ENCODE results near the gene CACNA2D3. TPM values are rescaled to one million over a fixed set of nuclear protein-coding genes. Genes with fewer than 3 reads are reported as not detected.
A peak's percentile ranks its signal among the peaks of the same experiment; 100 is the strongest.

The CACNA2D3 gene
- total and polyA plus RNA-seq, 2 experiments from 2014 or later = 0.30 to 0.43 TPM

DNA sequence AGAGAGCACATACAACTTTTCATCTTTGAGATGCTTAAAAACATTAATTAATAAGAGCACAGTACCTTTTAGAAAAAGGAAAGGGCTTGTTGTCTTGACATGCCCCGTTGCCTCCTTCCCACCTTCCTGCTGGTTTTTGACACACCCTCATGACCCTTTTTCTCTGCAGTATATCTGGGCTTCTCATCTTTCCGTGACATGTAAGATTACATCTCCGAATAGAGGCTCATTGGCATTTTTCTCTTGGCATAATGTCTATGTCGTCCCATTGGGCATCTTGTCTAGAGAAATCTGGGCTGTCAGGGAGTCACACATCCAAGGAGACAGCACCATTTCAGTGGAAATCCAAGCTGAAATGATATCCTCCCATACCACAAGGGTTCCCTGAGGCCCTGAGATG, 741.4 kb downstream of the CACNA2D3 start:
- Histone ChIP-seq H3K9me3 (ENCODE audit: low read depth) (no peaks in the 10 kb centered on the region), H3K27ac (peak overlapping the region; percentile 60), H3K9me2 (ENCODE audit: insufficient read depth) (no peaks in the 10 kb centered on the region), H3K9ac (peak overlapping the region; percentile 52), H3K79me2 (ENCODE audit: insufficient read depth) (no peaks in the 10 kb centered on the region), H2AFZ (peak overlapping the region; percentile 80), H3K4me2 (ENCODE audit: unreplicated experiment) (peak overlapping the region; percentile 57), H3K36me3 (ENCODE audit: low read depth) (no peaks in the 10 kb centered on the region), H3K27me3 (replicated peaks; ENCODE audit: insufficient read depth) (no peaks in the 10 kb centered on the region), H4K20me1 (ENCODE audit: insufficient read depth) (no peaks in the 10 kb centered on the region), H3F3A (ENCODE audit: insufficient read depth) (peaks cover 24% of the 10 kb centered on the region), H3K4me3 (0 out of 2 replicates have a peak overlapping the region, but pooled peaks have one; percentile 7), H3K4me1 (ENCODE audit: insufficient read depth) (peaks cover 55% of the 10 kb centered on the region)
- no peak for DNase-seq
- in situ Hi-C loops (cut with MboI) = loop anchor here (10.0 to 25.0 kb wide), 2 partner anchors 621 to 874 kb away; partner anchors contain the start of gene WNT5A
- 83 to 91% methylated on average over 4 of the region's 4 CpGs for WGBS, 2 experiments (ENCODE audit: low coverage in 1 of 2, low lambda C conversion rate in 2 of 2, missing lambda C conversion rate in 2 of 2)
- TF ChIP-seq EZH2phosphoT487 (IDR thresholded peaks at IDR 0.05; ENCODE audit: insufficient read depth, low read depth) (no peak), EZH2 (IDR thresholded peaks at IDR 0.05; ENCODE audit: insufficient read depth, poor library complexity, severe bottlenecking) (no peak)

DNA sequence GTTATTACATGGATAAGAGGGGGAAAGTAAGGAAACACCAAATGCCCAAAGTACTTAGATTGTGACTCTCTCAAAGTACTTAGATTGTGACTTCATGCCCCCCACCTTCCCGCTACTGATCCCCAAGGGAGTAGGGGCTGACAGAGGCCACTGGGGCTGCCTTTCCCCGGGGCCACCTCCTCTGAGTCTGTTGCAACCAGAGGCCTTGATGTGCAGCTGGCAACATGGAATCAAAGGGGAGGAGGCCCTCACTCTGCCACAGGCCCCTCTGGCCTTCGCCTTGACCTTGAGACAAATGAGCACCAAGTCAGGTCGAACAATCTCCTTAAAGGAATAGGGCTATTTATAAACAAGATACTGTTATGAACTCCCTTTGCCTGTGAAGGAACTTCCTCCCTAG, 743.0 kb downstream of the CACNA2D3 start:
- 95 to 96% methylated on average over 4 of the region's 4 CpGs for WGBS, 2 experiments (ENCODE audit: low coverage in 1 of 2, low lambda C conversion rate in 2 of 2, missing lambda C conversion rate in 2 of 2)
- H3K79me2 ChIP-seq (ENCODE audit: insufficient read depth) = no peaks in the 10 kb centered on the region
- no peaks in the 10 kb centered on the region for H3K27me3 ChIP-seq (replicated peaks; ENCODE audit: insufficient read depth)

DNA sequence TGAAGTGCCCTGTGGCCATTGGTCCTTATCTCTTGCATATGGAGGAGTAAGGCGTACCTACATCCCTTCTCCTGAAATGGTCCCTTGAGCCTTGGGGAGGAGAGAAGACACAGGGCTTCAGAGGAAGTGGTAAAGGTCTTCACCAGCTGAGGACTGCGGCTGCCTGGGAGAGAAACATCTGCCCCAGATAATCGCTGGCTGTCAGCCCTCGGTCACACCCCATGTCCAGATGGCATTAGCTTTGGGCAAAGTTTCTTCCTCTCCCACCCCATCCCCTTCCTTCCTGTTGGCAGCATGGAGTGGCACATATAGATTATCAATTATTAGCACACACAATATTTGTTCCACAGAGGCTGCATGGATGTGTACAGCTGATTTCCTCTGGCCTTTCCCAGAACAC, 743.9 kb downstream of the CACNA2D3 start:
- Histone ChIP-seq H3K27me3 (replicated peaks; ENCODE audit: insufficient read depth) (no peaks in the 10 kb centered on the region), H3K4me2 (ENCODE audit: unreplicated experiment) (no peak overlapping the region), H3K27ac (no peak overlapping the region), H4K20me1 (ENCODE audit: insufficient read depth) (no peaks in the 10 kb centered on the region), H3K4me3 (no peak overlapping the region), H3K79me2 (ENCODE audit: insufficient read depth) (no peaks in the 10 kb centered on the region), H3K9ac (no peak overlapping the region), H3K4me1 (ENCODE audit: insufficient read depth) (peaks cover 39% of the 10 kb centered on the region), H3K36me3 (ENCODE audit: low read depth) (no peaks in the 10 kb centered on the region), H3K9me2 (ENCODE audit: insufficient read depth) (no peaks in the 10 kb centered on the region), H3F3A (ENCODE audit: insufficient read depth) (peaks cover 37% of the 10 kb centered on the region), H3K9me3 (ENCODE audit: low read depth) (no peaks in the 10 kb centered on the region), H2AFZ (no peak overlapping the region)
- in situ Hi-C loops (cut with MboI) = loop anchor here (10.0 to 25.0 kb wide), 2 partner anchors 619 to 871 kb away; partner anchors contain the start of gene WNT5A
- TF ChIP-seq EZH2 (IDR thresholded peaks at IDR 0.05; ENCODE audit: insufficient read depth, poor library complexity, severe bottlenecking) = no peak
- TF ChIP-seq EZH2phosphoT487 (IDR thresholded peaks at IDR 0.05; ENCODE audit: insufficient read depth, low read depth) = no peak
- WGBS, 2 experiments (ENCODE audit: low coverage in 1 of 2, low lambda C conversion rate in 2 of 2, missing lambda C conversion rate in 2 of 2) = 75 to 83% methylated on average over 4 of the region's 4 CpGs
- no peak for DNase-seq

More for the DNA sequence above, 743.0 kb downstream of the CACNA2D3 start:
- Histone ChIP-seq H2AFZ (no peak overlapping the region), H4K20me1 (ENCODE audit: insufficient read depth) (no peaks in the 10 kb centered on the region), H3F3A (ENCODE audit: insufficient read depth) (peaks cover 30% of the 10 kb centered on the region), H3K27ac (no peak overlapping the region), H3K4me1 (ENCODE audit: insufficient read depth) (peaks cover 41% of the 10 kb centered on the region), H3K36me3 (ENCODE audit: low read depth) (no peaks in the 10 kb centered on the region), H3K9me2 (ENCODE audit: insufficient read depth) (no peaks in the 10 kb centered on the region), H3K9me3 (ENCODE audit: low read depth) (no peaks in the 10 kb centered on the region), H3K4me2 (ENCODE audit: unreplicated experiment) (no peak overlapping the region), H3K9ac (no peak overlapping the region), H3K4me3 (no peak overlapping the region)
- DNase-seq = no peak
- no peak for TF ChIP-seq EZH2 (IDR thresholded peaks at IDR 0.05; ENCODE audit: insufficient read depth, poor library complexity, severe bottlenecking)
- TF ChIP-seq EZH2phosphoT487 (IDR thresholded peaks at IDR 0.05; ENCODE audit: insufficient read depth, low read depth) = no peak
- in situ Hi-C loops (cut with MboI) = loop anchor here (10.0 to 25.0 kb wide), 2 partner anchors 619 to 872 kb away; partner anchors contain the start of gene WNT5A

DNA sequence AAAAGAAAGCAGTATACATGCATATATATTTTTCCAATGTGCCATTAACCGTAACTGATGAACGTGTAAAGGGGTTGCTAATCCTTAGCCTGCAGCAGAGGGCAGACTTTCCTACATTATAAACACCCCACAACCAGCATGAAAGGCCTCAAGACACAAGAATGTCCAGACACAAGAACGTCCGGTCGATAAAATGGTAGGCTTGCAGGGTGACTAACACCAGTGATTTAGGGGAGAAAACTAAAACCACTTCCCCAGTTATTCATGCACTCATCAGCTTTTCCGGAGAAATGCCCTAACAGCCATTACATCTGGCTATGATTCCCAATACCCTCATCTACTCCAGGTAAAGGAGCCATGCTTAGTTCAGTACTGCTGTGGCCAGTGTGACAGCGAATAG, 748.1 kb downstream of the CACNA2D3 start:
- peak overlapping the region; percentile 52 for H3K27ac ChIP-seq
- in situ Hi-C loops (cut with MboI) = loop anchor here (25.0 kb wide), 1 partner anchor 867 kb away; no protein-coding TSS in a partner anchor
- peak overlapping the region; percentile 13 for H3K4me2 ChIP-seq (ENCODE audit: unreplicated experiment)
- no peaks in the 10 kb centered on the region for H3K9me2 ChIP-seq (ENCODE audit: insufficient read depth)
- H3K9me3 ChIP-seq (ENCODE audit: low read depth) = no peaks in the 10 kb centered on the region
- peak; percentile 97 for DNase-seq
- peaks cover 13% of the 10 kb centered on the region; the same call in 1 of the 2 replicates for H3F3A ChIP-seq (ENCODE audit: insufficient read depth)
- H3K36me3 ChIP-seq (ENCODE audit: low read depth) = no peaks in the 10 kb centered on the region
- H3K4me1 ChIP-seq (ENCODE audit: insufficient read depth) = peaks cover 13% of the 10 kb centered on the region
- H3K4me3 ChIP-seq = no peak overlapping the region
- H3K9ac ChIP-seq = no peak overlapping the region
- TF ChIP-seq EZH2phosphoT487 (IDR thresholded peaks at IDR 0.05; ENCODE audit: insufficient read depth, low read depth) = no peak
- H2AFZ ChIP-seq = no peak overlapping the region
- no peaks in the 10 kb centered on the region for H3K27me3 ChIP-seq (replicated peaks; ENCODE audit: insufficient read depth)
- no peaks in the 10 kb centered on the region for H4K20me1 ChIP-seq (ENCODE audit: insufficient read depth)
- H3K79me2 ChIP-seq (ENCODE audit: insufficient read depth) = no peaks in the 10 kb centered on the region
- 16 to 20% methylated on average over 7 of the region's 7 CpGs for WGBS, 2 experiments (ENCODE audit: low coverage in 1 of 2, low lambda C conversion rate in 2 of 2, missing lambda C conversion rate in 2 of 2)
